Upper lobe of left lung (tissue), 4 donors: ENCODE data around the gene MACIR.

Experiments
- CTCF ChIP-seq, 6 experiments: fragments of 450-650 bp in 4 of 6; fragments of 200-600 bp in 2 of 6; sonication (generic) in 2 of 6; IDR thresholded peaks; one replicate each; pipeline ENCODE4 v1.5.1; 2016 to 2019; ENCODE audit warnings: antibody characterized with exemption in 6 of 6
- POLR2A ChIP-seq, 4 donors: fragments of 450-650 bp; IDR thresholded peaks; one replicate each; pipeline ENCODE4 v1.5.1; 2016 to 2017; ENCODE audit warnings: antibody characterized with exemption in 4 of 4, mild to moderate bottlenecking in 2 of 4
- POLR2AphosphoS5 ChIP-seq, 2 donors: sonication (generic); formaldehyde crosslinking; IDR thresholded peaks; one replicate each; pipeline ENCODE4 v1.5.1; 2017; ENCODE audit warnings: antibody characterized with exemption in 2 of 2

DNA sequence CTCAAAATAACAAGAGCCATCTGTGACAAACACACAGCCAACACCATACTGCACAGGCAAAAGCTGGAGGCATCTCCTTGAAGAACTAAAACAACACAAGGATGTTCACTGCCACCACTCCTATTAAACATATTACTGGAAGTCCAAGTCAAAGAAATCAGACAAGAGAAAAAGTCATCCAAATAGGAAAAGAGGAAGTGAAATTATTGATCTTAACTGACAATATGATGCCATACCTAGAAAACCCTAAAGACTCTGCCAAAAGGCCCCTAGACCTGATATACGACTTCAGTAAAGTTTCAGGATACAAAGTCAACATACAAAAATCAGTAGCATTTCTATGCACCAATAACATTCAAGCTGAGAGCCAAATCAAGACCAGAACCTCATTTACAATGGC is 30.0 kb upstream of the MACIR start:
- TF ChIP-seq POLR2AphosphoS5 (IDR thresholded peaks at IDR 0.05) (no peak), CTCF (IDR thresholded peaks at IDR 0.05) (no peak), POLR2A (IDR thresholded peaks at IDR 0.05) (no peak)
